ENCODE measurements around the gene ZNF792.
"Not testable (repeated sequence)": the region's sequence is repeated elsewhere in the genome, so short reads cannot be mapped to it uniquely, and the experiment has no call there.

The ZNF792 gene

GRCh38 chr19:34970185-34970780 is 6.3 kb upstream of the ZNF792 start:
- not testable (repeated sequence) for DNase-seq

DNA sequence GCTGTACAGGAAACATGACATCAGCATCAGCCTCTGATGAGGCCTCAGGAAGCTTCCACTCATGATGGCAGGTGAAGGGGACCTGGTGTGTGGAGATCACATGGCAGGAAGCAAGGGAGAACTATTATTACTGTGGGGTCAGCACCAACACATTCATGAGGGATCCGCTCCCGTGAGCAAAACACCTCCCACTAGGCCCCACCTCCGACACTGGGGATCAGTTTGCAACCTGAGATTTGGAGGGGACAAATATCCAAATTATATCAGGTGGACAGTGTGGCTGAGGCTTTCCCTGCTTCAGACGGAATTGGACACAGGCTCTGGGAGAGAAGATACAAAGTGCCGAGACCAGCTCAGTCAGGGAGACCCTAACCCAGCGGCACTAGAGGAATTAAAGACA is 5.7 kb upstream of the ZNF792 start:
- DNase-seq = no peak

DNA sequence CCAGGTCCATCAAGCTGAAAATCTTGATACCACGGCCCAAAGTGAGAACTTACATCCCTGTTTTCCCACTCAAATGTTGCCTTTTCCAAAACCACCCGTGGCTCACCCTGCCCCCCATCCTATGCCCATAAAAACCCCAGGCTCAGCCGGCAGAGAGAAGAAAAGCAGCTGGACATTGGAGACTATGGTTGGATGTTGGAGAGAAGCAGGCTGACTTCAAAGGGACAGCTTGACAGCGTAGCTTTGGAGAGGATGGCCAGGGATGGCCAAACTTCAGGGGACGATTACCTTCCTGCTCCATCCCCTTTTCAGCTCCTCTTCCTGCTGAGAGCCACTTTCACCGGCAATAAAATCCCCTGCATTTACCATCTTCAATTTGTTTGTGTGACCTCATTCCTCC is 3.5 kb upstream of the ZNF792 start:
- DNase-seq = no peak

DNA sequence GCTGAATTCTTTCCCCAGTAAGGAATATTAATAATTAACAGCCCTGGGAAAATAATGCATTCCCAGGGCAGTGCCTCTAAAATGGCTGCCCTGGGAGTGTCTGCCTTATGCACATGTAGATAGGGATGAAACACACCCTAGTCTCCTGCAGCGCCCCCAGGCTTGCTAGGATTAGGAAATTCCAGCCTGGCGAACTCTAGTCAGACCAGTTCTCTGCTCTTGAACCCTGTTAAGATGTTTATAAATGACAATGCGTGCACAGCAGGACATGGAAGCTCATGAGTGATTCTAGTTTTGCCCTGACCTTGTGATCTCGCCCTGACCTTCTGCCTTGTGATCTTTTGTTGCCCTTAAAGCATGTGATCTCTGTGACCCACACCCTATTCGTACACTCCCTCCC is 1.5 kb upstream of the ZNF792 start:
- not testable (repeated sequence) for DNase-seq

DNA sequence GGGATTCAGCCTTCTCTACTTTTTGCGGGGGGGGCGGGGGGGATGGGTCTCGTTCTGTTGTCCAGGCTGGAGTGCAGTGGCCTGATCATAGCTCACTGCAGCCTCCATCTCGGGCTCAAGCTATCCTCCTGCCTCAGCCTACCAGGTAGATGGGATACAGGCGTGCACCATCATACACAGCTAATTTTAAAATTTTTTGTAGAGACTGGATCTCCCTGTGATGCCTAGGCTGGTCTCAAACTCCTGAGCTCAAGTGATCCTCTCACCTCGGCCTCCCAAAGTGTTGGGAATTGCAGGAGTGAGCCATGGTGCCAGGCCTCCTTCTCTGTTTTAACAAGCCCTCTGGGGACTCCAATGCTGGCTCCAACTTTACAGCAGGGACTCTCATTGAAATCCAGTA is 569 bp upstream of the ZNF792 start:
- DNase-seq = no peak

GRCh38 chr19:34962687-34963572 is 1.1 kb downstream of the ZNF792 start:
- DNase-seq = peak; percentile 36

GRCh38 chr19:34961775-34962686 is 2.0 kb downstream of the ZNF792 start:
- no peak for DNase-seq

- no peak for DNase-seq
Observed at GRCh38 chr19:34960940-34961679, 2.9 kb downstream of the ZNF792 start.

GRCh38 chr19:34960103-34960805 is 3.8 kb downstream of the ZNF792 start:
- DNase-seq = no peak

DNA sequence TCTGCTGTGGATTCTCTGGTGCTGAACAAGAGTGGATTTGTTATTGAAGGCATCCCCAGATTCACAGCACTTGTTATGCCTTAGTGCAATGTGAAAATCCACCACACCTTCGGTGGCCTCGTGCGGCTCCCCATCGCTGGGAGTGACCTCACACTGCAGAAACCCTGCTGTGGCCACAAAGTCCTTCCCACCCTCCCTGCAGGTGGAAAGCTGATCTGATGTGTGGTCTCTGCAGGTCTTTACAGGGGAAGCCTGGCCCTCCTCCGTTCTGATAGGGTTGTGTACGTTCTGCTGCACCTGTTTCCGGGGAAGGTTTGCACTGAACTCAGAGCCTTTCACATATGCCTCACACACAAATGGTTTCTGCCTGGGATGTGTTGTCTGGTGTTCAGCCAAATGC is 5.0 kb downstream of the ZNF792 start:
- no peak for DNase-seq

GRCh38 chr19:34957830-34958751 is 5.9 kb downstream of the ZNF792 start:
- DNase-seq = no peak

DNA sequence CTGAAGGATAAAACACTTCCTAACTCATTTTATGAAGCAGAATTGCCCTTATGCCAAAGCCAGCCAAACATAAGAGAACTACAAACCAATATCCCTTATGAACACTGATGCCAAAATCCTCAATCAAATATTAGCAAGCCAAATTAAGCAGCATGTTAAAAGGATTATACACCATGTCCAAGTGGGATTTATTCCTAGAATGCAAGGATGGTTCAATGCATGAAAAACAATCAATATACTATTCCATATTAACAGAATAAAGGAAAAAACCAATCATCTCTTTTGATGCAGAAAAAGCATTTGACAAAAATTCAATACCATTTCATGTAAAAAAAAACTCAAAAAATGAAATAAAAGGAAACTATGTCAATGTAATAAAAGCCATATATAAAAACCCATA is 10.9 kb downstream of the ZNF792 start:
- no peak for DNase-seq

DNA sequence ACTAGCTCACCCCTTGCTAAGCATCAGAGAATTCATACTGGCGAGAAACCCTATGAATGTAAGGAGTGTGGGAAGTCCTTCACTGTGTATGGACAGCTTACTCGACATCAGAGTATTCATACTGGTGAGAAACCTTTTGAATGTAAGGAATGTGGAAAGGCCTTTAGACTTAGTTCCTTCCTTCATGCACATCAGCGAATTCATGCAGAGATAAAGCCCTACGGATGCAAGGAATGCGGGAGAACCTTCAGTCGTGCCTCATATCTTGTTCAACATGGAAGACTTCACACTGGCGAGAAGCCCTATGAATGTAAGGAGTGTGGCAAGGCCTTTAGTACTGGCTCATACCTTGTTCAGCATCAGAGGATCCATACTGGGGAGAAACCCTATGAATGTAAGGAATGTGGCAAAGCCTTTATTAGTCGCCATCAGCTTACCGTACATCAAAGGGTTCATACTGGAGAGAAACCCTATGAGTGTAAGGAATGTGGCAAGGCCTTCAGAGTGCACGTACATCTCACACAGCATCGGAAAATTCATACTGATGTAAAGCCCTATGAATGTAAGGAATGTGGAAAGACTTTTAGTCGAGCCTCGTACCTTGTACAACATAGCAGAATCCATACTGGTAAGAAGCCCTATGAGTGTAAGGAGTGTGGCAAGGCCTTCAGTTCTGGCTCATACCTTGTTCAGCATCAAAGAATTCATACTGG is 20.0 kb downstream of the ZNF792 start:
- DNase-seq = no peak

- DNase-seq = no peak
Observed at GRCh38 chr19:34938886-34939285, 25.1 kb downstream of the ZNF792 start.

GRCh38 chr19:34936184-34936583 is 27.8 kb downstream of the ZNF792 start:
- no peak for DNase-seq

GRCh38 chr19:34932494-34932893 is 31.5 kb downstream of the ZNF792 start:
- no peak for DNase-seq

DNA sequence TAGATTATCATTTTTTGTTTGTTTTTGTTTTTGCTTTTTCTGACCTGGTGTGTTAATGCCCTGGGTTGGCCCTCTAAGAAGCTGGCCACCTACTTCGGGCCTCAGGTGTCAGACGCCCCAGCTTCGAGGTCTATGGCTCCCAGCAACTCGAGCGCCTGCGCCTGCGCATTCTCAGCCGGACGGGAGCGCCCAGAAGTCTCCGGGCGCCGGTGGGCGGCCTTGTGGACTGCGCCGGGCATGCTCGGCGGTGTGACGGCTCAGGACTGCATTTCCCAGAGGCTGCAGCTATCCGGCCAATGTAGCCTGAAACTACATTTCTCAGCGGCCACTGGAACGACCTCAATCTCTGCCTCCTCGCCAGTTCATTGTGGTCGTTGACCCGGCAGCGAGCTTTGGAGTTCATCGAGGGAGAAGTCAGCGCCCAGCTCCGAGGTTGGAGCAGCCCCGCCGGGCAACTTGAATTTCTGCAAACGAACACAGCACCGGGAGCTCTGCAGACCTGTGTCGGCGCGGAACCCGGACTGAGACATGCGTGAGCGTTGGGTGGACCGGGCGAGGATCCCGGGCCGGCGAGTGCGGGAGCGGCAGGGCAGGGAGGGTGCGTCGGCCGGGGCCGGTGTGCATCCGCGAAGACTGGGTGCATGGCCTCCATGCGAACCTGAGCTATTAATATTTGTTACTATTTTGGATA is 37.2 kb downstream of the ZNF792 start, which contains the start of gene ZNF30:
ZNF30 (plus strand) TSS at position 219 of the 691 bp plus-strand sequence. CDS start 3,045 bp downstream, outside the sequence.
- DNase-seq = peak; percentile 91

- DNase-seq = no peak
Observed at GRCh38 chr19:34926361-34926684, 37.7 kb downstream of the ZNF792 start.

DNA sequence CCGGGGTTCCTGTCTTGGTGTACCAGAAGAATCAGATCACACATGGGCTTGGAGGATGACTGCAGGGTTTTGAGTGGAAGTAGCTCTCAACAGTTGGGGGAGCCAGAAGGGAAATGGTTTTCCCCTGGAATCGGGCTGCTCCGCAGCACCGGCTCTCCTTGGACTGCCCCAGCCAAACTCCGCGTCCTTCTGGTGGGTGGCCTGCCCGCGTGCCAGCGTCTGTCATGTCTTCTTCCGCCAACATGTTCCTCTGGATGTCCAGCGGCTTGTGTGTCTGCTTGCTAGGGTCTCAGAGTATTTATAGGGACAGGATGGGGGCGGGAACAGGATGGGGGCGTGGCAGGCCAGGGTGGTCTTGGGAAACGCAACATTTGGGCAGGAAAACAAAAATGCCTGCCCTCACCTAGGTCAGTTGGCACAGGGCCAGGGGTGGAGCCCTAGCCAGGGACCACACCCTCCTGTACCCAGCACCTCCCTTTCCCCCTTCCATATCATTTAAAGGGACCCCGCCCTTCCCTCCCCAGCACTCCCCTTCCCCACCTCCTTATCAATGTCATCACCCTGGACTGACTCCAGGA is 38.7 kb downstream of the ZNF792 start:
- DNase-seq = no peak

All from stimulated activated CD4-positive, alpha-beta T cell treated with anti-CD3 and anti-CD28 coated beads, Interleukin-15, amount 100 ng/mL, for 24 hours (primary cell).